Measurements from ENCODE around the gene CDKAL1.

- TF ChIP-seq CTCF (IDR thresholded peaks at IDR 0.05) (no peak), POLR2A (IDR thresholded peaks at IDR 0.05; ENCODE audit: low read depth) (no peak), EP300 (IDR thresholded peaks at IDR 0.05) (no peak), POLR2AphosphoS5 (IDR thresholded peaks at IDR 0.05) (no peak)
Measured at GRCh38 chr6:20873425-20874190, 339.4 kb downstream of the CDKAL1 start.

All from esophagus muscularis mucosa (tissue), 4 donors.